Measurements from ENCODE around the gene ANLN.

DNA sequence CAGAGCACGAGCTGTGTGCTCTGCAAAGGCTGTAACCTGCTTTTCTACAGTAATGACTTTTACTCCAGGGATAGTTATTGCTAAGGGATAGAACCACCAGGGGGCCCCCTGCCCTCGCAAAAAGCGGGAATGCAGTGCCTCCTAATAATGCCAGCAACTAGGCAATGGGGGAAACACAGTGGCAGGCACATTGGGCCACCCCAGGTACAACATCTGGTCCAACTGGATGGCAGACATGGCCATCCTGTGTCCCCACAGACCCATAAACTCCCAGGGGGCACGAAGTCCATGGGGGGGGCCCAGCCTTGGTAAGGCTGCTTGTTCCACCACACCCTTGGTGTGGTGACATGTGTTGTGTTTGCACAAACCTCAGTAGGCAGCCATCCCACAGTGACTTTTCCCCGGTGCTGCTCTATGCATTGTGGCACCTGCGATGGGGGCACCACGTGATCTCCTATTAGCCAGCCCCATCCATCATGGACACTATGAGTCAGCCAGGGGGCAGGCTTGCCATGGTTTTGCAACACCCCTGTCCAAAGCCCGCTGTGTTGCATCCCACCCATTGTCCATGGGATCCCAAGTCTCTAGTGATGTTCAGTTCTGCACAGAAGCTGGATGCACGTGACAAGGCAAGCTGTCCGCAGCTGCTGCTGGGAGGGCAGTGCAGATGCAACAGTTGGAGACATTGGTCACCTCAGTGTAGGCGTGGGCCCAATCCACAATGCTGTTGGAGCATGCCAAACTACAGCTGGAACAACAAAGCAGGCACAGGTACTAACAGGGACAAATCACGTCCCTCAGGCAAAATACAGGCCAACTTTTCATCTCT lies 84.0 kb downstream of the ANLN start:
- TF ChIP-seq CTCF (IDR thresholded peaks at IDR 0.05; ENCODE audit: poor library complexity) (peak; percentile 43), EZH2 (IDR thresholded peaks at IDR 0.05; ENCODE audit: borderline replicate concordance) (no peak), EZH2phosphoT487 (IDR thresholded peaks at IDR 0.05; ENCODE audit: low read depth, severe bottlenecking, unreplicated experiment) (no peak)

Data from hepatocyte (in vitro differentiated cells).